ENCODE results near the gene TSN.

Gene TSN

GRCh38 chr2:121736140-121736461 is 19.4 kb upstream of the TSN start:
- H3K27ac ChIP-seq: peak overlapping the region; percentile 80 to 96 (median 91)

GRCh38 chr2:121736462-121737336 is 18.8 kb upstream of the TSN start, which contains the start of gene NIFK:
Gene NIFK (minus strand): TSS chr2:121736875. CDS start chr2:121736850, 25 bp downstream.
- peaks cover 34 to 39% (median 38%) of the 10 kb centered on the region in 11 experiments for H3K36me3 ChIP-seq
- no peaks in the 10 kb centered on the region; a peak in 1 of 22 replicates for H3K27me3 ChIP-seq
- no peaks in the 10 kb centered on the region for H3K9me3 ChIP-seq (replicated peaks in 1 of 11)
- H3K4me3 ChIP-seq: peak within 1 kb of the TSS; percentile 86 to 100 (median 99)
- no peak for TF ChIP-seq Cebpa-rat (IDR thresholded peaks at IDR 0.05)
- peak within 1 kb of the TSS; percentile 84 to 98 (median 95) for H3K9ac ChIP-seq
- H3K4me2 ChIP-seq: peak within 1 kb of the TSS; percentile 75 to 91 (median 82)
- peak within 1 kb of the TSS; percentile 80 to 96 (median 91) for H3K27ac ChIP-seq
- H3K4me1 ChIP-seq: peaks cover 27 to 49% (median 33%) of the 10 kb centered on the region in 10 experiments
- peaks cover 6 to 48% (median 44%) of the 10 kb centered on the region in 11 experiments; a peak in 20 of 22 replicates for H4K20me1 ChIP-seq

More at GRCh38 chr2:121736140-121736461, 19.4 kb upstream of the TSN start:
- Histone ChIP-seq H3K9me3 (replicated peaks in 1 of 11) (no peaks in the 10 kb centered on the region), H3K27me3 (no peaks in the 10 kb centered on the region; a peak in 1 of 22 replicates), H3K4me3 (peak overlapping the region; percentile 86 to 100 (median 99)), H4K20me1 (peaks cover 6 to 54% (median 50%) of the 10 kb centered on the region in 11 experiments; a peak in 20 of 22 replicates), H3K9ac (peak overlapping the region; percentile 84 to 98 (median 95)), H3K36me3 (peaks cover 40 to 45% (median 44%) of the 10 kb centered on the region in 11 experiments), H3K4me1 (peaks cover 21 to 43% (median 27%) of the 10 kb centered on the region in 10 experiments), H3K4me2 (peak overlapping the region; percentile 73 to 91 (median 78))
- no peak for TF ChIP-seq Cebpa-rat (IDR thresholded peaks at IDR 0.05)

- no peaks in the 10 kb centered on the region for H3K36me3 ChIP-seq
- H3K4me2 ChIP-seq: peak overlapping the region; percentile 25 to 73 (median 61)
- peak overlapping the region in 5 of 11 experiments; percentile 25 to 57 (median 46); a peak in 7 of 22 replicates for H3K27ac ChIP-seq
- peaks cover 20 to 37% (median 28%) of the 10 kb centered on the region in 10 experiments for H3K4me1 ChIP-seq
- no peak overlapping the region for H3K4me3 ChIP-seq
- H3K27me3 ChIP-seq: no peaks in the 10 kb centered on the region; a peak in 1 of 22 replicates
- no peaks in the 10 kb centered on the region for H3K9me3 ChIP-seq (replicated peaks in 1 of 11)
- TF ChIP-seq Cebpa-rat (IDR thresholded peaks at IDR 0.05): no peak
- no peak overlapping the region for H3K9ac ChIP-seq
- peaks cover 0 to 5% (median 1%) of the 10 kb centered on the region in 11 experiments; a peak in 10 of 22 replicates for H4K20me1 ChIP-seq
These were observed 14.5 kb upstream of the TSN start for GRCh38 chr2:121740973-121741372.

- Histone ChIP-seq H3K36me3 (no peaks in the 10 kb centered on the region), H3K9ac (no peak overlapping the region; a peak in 1 of 22 replicates), H3K4me2 (peak overlapping the region; percentile 25 to 73 (median 61)), H4K20me1 (peaks cover 0 to under 1% (median 0%) of the 10 kb centered on the region in 11 experiments; a peak in 2 of 22 replicates), H3K4me1 (peaks cover 20 to 37% (median 28%) of the 10 kb centered on the region in 10 experiments), H3K4me3 (no peak overlapping the region), H3K27ac (peak overlapping the region in 9 of 11 experiments; percentile 12 to 57 (median 43); a peak in 16 of 22 replicates), H3K27me3 (no peaks in the 10 kb centered on the region), H3K9me3 (replicated peaks in 1 of 11) (no peaks in the 10 kb centered on the region)
- TF ChIP-seq Cebpa-rat (IDR thresholded peaks at IDR 0.05): no peak
These were observed 14.0 kb upstream of the TSN start for GRCh38 chr2:121741450-121741849.

- no peak for TF ChIP-seq Cebpa-rat (IDR thresholded peaks at IDR 0.05)
- no peaks in the 10 kb centered on the region for H3K36me3 ChIP-seq
- no peak overlapping the region for H3K4me3 ChIP-seq
- no peaks in the 10 kb centered on the region for H4K20me1 ChIP-seq
- no peaks in the 10 kb centered on the region for H3K27me3 ChIP-seq
- no peak overlapping the region for H3K27ac ChIP-seq
- H3K4me2 ChIP-seq: no peak overlapping the region
- no peaks in the 10 kb centered on the region for H3K9me3 ChIP-seq (replicated peaks in 1 of 11)
- H3K9ac ChIP-seq: no peak overlapping the region
- H3K4me1 ChIP-seq: peaks cover 11 to 17% (median 12%) of the 10 kb centered on the region in 10 experiments
These were observed 9.3 kb upstream of the TSN start for GRCh38 chr2:121746071-121746578.

- no peaks in the 10 kb centered on the region for H4K20me1 ChIP-seq
- peak overlapping the region in 2 of 11 experiments; percentile 29 to 45; a peak in 1 of 22 replicates for H3K27ac ChIP-seq
- H3K36me3 ChIP-seq: no peaks in the 10 kb centered on the region
- no peak overlapping the region for H3K4me3 ChIP-seq
- H3K27me3 ChIP-seq: no peaks in the 10 kb centered on the region
- H3K9me3 ChIP-seq (replicated peaks in 1 of 11): no peaks in the 10 kb centered on the region
- 0 out of 20 replicates have a peak, but pooled peaks cover 0 to 4% (median 0%) of the 10 kb centered on the region in 10 experiments for H3K4me1 ChIP-seq
- no peak overlapping the region for H3K4me2 ChIP-seq
- 0 out of 22 replicates have a peak overlapping the region, but pooled peaks of 1 of the 11 experiments have one; percentile 20 for H3K9ac ChIP-seq
- no peak for TF ChIP-seq Cebpa-rat (IDR thresholded peaks at IDR 0.05)
These were observed 7.2 kb upstream of the TSN start for GRCh38 chr2:121748202-121748601.

GRCh38 chr2:121754851-121755236 is 607 bp upstream of the TSN start:
- H3K27ac ChIP-seq: peak overlapping the region; percentile 36 to 96 (median 81); a peak in 21 of 22 replicates

GRCh38 chr2:121764681-121765228 is 9.3 kb downstream of the TSN start:
- Histone ChIP-seq H3K9ac (no peak overlapping the region; a peak in 1 of 22 replicates), H3K27ac (no peak overlapping the region), H3K9me3 (replicated peaks in 1 of 11) (no peaks in the 10 kb centered on the region), H3K27me3 (no peaks in the 10 kb centered on the region), H3K4me2 (no peak overlapping the region), H3K4me1 (no peaks in the 10 kb centered on the region), H3K4me3 (no peak overlapping the region), H4K20me1 (peaks cover 0 to 53% (median 6%) of the 10 kb centered on the region in 11 experiments; a peak in 15 of 22 replicates), H3K36me3 (peaks cover 99 to 100% (median 100%) of the 10 kb centered on the region in 11 experiments)
- no peak for TF ChIP-seq Cebpa-rat (IDR thresholded peaks at IDR 0.05)

More at GRCh38 chr2:121754851-121755236, 607 bp upstream of the TSN start:
- Histone ChIP-seq H3K9me3 (replicated peaks in 1 of 11) (no peaks in the 10 kb centered on the region), H3K4me3 (peak overlapping the region; percentile 73 to 99 (median 90)), H3K27me3 (no peaks in the 10 kb centered on the region), H4K20me1 (peaks cover 0 to 31% (median 11%) of the 10 kb centered on the region in 11 experiments; a peak in 10 of 22 replicates), H3K4me2 (peak overlapping the region; percentile 77 to 96 (median 86)), H3K4me1 (peaks cover 21 to 31% (median 26%) of the 10 kb centered on the region in 10 experiments), H3K9ac (peak overlapping the region; percentile 85 to 98 (median 94)), H3K36me3 (peaks cover 19 to 29% (median 28%) of the 10 kb centered on the region in 11 experiments)
- no peak for TF ChIP-seq Cebpa-rat (IDR thresholded peaks at IDR 0.05)
